Endodermal cell (in vitro differentiated cells): Measurements from ENCODE around the gene SND1. TPM values are rescaled to one million over a fixed set of nuclear protein-coding genes. Genes with fewer than 3 reads are reported as not detected.

Experiments used
- DNase-seq: peaks from one replicate; pipeline ENCODE4 v3.0.0-alpha.2; 2017
- H3K27ac ChIP-seq: 2 replicates; pipeline ENCODE4 v1.5.1; 2013; ENCODE audit warnings: mild to moderate bottlenecking, low read depth, low read length, moderate library complexity
- H3K27me3 ChIP-seq: 2 replicates; pipeline ENCODE4 v1.6.1; 2013; ENCODE audit warnings: mild to moderate bottlenecking, low read length, moderate library complexity; ENCODE audit not compliant: insufficient read depth, control insufficient read depth, poor library complexity, severe bottlenecking
- H3K36me3 ChIP-seq: 2 replicates; pipeline ENCODE4 v1.7.0; 2013; ENCODE audit warnings: mild to moderate bottlenecking, low read length, moderate library complexity; ENCODE audit not compliant: control insufficient read depth, insufficient read depth
- H3K4me1 ChIP-seq: one replicate; pipeline ENCODE4 v1.7.0; 2013; ENCODE audit warnings: low read length; ENCODE audit not compliant: control insufficient read depth, insufficient read depth
- H3K4me3 ChIP-seq: 2 replicates; pipeline ENCODE4 v1.5.1; 2013; ENCODE audit warnings: mild to moderate bottlenecking, low read length, moderate library complexity
- H3K9ac ChIP-seq: 2 replicates; pipeline ENCODE4 v1.6.1; 2013; ENCODE audit warnings: mild to moderate bottlenecking, low read length, moderate library complexity; ENCODE audit not compliant: poor library complexity, severe bottlenecking; ENCODE audit errors: extremely low read depth
- H3K9me3 ChIP-seq: 2 replicates; pipeline ENCODE4 v1.6.1; 2013; ENCODE audit warnings: mild to moderate bottlenecking, low read length, moderate library complexity; ENCODE audit not compliant: control insufficient read depth
- H3K27ac Mint-ChIP-seq: 2 replicates; pipeline ENCODE4 v1.8.0; 2020; ENCODE audit warnings: mixed read lengths
- H3K27me3 Mint-ChIP-seq: 2 replicates; pipeline ENCODE4 v1.8.0; 2021; ENCODE audit warnings: mild to moderate bottlenecking, mixed read lengths; ENCODE audit not compliant: insufficient read depth
- H3K36me3 Mint-ChIP-seq: 2 replicates; pipeline ENCODE4 v1.8.0; 2020; ENCODE audit warnings: low read depth, mixed read lengths
- H3K4me1 Mint-ChIP-seq: 2 replicates; pipeline ENCODE4 v1.8.0; 2020; ENCODE audit warnings: mixed read lengths
- H3K4me3 Mint-ChIP-seq: 2 replicates; pipeline ENCODE4 v1.8.0; 2020; ENCODE audit warnings: mild to moderate bottlenecking, moderate library complexity, mixed read lengths
- H3K9me3 Mint-ChIP-seq: 2 replicates; pipeline ENCODE4 v1.8.0; 2020; ENCODE audit warnings: mild to moderate bottlenecking, mixed read lengths
- WGBS, 2 experiments: methylation state at CpG; one replicate each; pipeline versions ENCODE4 v1.1.5 to v1.1.7; 2013; ENCODE audit warnings: missing lambda C conversion rate in 2 of 2, mixed read lengths in 1 of 2; ENCODE audit not compliant: insufficient coverage in 1 of 2, insufficient read length in 1 of 2; 5-methylcytosine and 5-hydroxymethylcytosine counted together
- total RNA-seq, 2 donors: library from RNA; stranded (reverse); fragmentation: NEBNext Ultra II Directional in 1 of 2; extraction: Animal tissue kit (Norgen Biotek cat#: 25700) in 1 of 2; gene quantifications; 2 replicates in 1 of 2; 3 replicates in 1 of 2; pipeline ENCODE4 v1.2.1, GENCODE V29; 2021
- TF ChIP-seq, protein P1 (sequence below): fragments of 200-600 bp; sonication (generic); conservative IDR thresholded peaks from 2 replicates; pipeline ENCODE4 v1.5.0; 2021; ENCODE audit warnings: antibody characterized with exemption, mild to moderate bottlenecking

The SND1 gene
- total RNA-seq, 2 donors from 2014 or later, result 240 to 267 TPM

DNA sequence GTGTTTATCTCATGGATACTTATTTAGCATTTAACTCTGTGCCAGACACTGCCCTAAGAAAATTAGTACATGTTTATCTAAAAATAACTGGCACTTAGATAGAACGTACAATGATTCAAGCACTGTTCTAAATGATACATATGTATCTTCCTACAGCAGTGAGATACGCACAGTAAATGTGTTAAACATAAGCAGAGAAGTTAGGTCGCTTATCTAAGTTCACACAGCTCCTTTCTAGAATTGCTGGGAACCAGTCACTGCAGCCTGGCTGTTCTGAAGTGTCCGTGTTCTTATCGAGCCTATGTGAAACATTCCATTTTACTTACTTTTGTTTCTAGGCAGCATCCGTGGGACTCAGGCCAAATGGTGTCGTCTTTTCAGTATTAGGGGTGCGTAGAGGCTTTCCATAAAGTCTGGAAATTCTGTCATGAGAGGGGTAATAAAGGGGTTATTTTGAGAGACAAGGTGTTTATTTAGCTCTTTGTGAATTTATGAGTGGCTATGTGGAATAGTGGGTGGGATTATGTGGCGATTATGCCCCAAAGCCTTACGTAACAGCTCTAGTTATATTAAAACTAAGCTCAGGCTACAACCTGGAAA lies 186.9 kb downstream of the SND1 start:
- Mint-ChIP-seq H3K36me3 (peaks cover 25% of the 10 kb centered on the region), H3K9me3 (peaks cover 7% of the 10 kb centered on the region), H3K27me3 (no peaks in the 10 kb centered on the region), H3K4me1 (peaks cover 3% of the 10 kb centered on the region), H3K27ac (no peak overlapping the region), H3K4me3 (no peak overlapping the region)
- Histone ChIP-seq H3K9ac (no peak overlapping the region), H3K27me3 (no peaks in the 10 kb centered on the region), H3K36me3 (peaks cover 57% of the 10 kb centered on the region), H3K9me3 (peaks cover 20% of the 10 kb centered on the region), H3K27ac (no peak overlapping the region), H3K4me1 (no peaks in the 10 kb centered on the region), H3K4me3 (no peak overlapping the region)
- TF ChIP-seq, protein P1, sequence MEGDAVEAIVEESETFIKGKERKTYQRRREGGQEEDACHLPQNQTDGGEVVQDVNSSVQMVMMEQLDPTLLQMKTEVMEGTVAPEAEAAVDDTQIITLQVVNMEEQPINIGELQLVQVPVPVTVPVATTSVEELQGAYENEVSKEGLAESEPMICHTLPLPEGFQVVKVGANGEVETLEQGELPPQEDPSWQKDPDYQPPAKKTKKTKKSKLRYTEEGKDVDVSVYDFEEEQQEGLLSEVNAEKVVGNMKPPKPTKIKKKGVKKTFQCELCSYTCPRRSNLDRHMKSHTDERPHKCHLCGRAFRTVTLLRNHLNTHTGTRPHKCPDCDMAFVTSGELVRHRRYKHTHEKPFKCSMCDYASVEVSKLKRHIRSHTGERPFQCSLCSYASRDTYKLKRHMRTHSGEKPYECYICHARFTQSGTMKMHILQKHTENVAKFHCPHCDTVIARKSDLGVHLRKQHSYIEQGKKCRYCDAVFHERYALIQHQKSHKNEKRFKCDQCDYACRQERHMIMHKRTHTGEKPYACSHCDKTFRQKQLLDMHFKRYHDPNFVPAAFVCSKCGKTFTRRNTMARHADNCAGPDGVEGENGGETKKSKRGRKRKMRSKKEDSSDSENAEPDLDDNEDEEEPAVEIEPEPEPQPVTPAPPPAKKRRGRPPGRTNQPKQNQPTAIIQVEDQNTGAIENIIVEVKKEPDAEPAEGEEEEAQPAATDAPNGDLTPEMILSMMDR, result no peak
- no peak for DNase-seq
- WGBS, 2 experiments, result 90 to 95% methylated on average over 10 of the region's 10 CpGs

DNA sequence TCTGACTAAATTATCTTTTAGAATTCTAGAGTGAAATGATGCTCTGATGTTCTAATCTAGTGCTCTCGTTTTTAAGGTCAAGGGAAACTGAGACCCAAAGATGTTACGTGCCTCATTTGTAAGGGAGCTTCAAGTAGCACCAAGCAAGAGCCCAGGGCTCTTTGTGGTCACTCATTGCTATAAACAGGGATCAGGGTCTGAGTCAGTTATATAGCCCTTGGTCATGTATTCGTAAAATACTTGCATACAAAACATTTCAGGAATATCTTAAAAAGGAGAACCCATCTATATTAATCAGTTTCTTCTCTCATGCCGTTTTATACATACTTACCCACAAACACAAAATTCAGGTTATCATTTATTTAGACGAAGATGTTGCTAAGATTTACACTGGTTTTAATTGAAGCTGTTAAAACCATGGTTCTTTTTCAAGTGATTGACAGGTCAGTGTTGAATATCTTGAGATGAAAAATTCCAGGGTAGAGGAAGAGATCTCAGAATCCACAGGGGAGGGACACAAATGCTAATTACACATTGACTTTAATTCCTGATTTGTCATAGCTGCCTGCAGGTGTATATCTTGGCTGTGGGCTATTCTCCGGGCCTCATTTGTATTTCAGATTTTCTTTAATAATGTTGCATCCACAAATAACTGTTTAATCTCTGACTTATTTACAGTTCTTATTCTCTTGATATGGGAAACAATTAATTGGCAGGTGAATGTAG lies 188.4 kb downstream of the SND1 start:
- Histone ChIP-seq H3K9me3 (peaks cover 20% of the 10 kb centered on the region), H3K27ac (no peak overlapping the region), H3K27me3 (no peaks in the 10 kb centered on the region), H3K36me3 (peaks cover 64% of the 10 kb centered on the region), H3K4me3 (no peak overlapping the region), H3K9ac (no peak overlapping the region), H3K4me1 (no peaks in the 10 kb centered on the region)
- no peak overlapping the region for H3K4me3 Mint-ChIP-seq
- H3K9me3 Mint-ChIP-seq, result peaks cover 7% of the 10 kb centered on the region
- 89 to 92% methylated on average over 5 to 6 of the region's 6 CpGs for WGBS, 2 experiments
- peaks cover 3% of the 10 kb centered on the region for H3K4me1 Mint-ChIP-seq
- DNase-seq, result no peak
- peaks cover 29% of the 10 kb centered on the region for H3K36me3 Mint-ChIP-seq
- TF ChIP-seq, protein P1, result no peak
- H3K27ac Mint-ChIP-seq, result peak overlapping the region; percentile 5
- H3K27me3 Mint-ChIP-seq, result no peaks in the 10 kb centered on the region

DNA sequence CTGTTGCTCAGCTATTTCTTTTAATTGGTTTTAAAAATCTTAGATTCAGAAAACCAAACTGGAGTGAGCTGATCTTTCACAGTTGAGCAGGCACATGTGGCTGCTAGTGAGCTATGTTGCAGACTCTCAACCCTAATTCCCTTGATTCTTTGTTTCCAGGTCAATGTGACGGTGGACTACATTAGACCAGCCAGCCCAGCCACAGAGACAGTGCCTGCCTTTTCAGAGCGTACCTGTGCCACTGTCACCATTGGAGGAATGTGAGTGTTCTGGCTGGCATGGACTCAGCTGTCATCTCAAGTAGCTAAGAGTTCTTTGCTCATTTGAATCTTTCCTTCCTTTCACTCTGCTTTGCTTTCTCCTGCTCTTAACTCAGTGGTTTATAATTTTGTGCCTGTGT lies 192.2 kb downstream of the SND1 start:
- TF ChIP-seq, protein P1, result no peak
- peaks cover 57% of the 10 kb centered on the region for H3K36me3 ChIP-seq
- H3K4me3 ChIP-seq, result no peak overlapping the region
- Mint-ChIP-seq H3K9me3 (no peaks in the 10 kb centered on the region), H3K4me3 (no peak overlapping the region), H3K4me1 (peaks cover 19% of the 10 kb centered on the region), H3K36me3 (peaks cover 22% of the 10 kb centered on the region), H3K27me3 (no peaks in the 10 kb centered on the region), H3K27ac (no peak overlapping the region)
- 89 to 91% methylated on average over 1 to 2 of the region's 2 CpGs for WGBS, 2 experiments
- no peaks in the 10 kb centered on the region for H3K4me1 ChIP-seq
- H3K27me3 ChIP-seq, result no peaks in the 10 kb centered on the region
- H3K9ac ChIP-seq, result no peak overlapping the region
- H3K9me3 ChIP-seq, result no peaks in the 10 kb centered on the region
- DNase-seq, result no peak
- no peak overlapping the region for H3K27ac ChIP-seq
